ENCODE data around the gene SRRM1. TPM values are rescaled to one million over a fixed set of nuclear protein-coding genes. Genes with fewer than 3 reads are reported as not detected.
A peak's percentile ranks its signal among the peaks of the same experiment; 100 is the strongest.
"Not testable (repeated sequence)": the region's sequence is repeated elsewhere in the genome, so short reads cannot be mapped to it uniquely, and the experiment has no call there.

The SRRM1 gene
- total RNA-seq, 4 donors from 2014 or later, result 61.6 to 87.6 (median 63.6) TPM

DNA sequence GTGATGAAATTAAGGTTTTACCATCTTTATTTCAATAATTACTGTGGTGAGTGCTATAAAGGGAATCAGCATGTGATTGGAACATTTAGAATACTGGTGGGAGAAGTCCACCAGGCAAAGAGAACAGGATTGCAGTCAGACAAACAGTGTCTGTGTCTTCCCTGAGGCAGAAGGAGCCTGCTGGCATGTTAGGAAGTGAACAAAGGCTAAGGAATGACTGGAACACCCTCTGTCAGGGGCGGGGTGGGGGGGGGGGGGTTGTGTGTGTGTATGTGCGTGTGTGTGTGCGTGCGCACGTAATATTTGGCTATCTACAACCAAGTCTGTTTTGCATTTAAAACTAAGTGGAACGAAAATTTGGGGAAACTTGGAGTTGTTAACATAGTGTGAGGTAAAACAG is 30.2 kb downstream of the SRRM1 start:
- H3K36me3 ChIP-seq, result peaks cover 64 to 75% (median 70%) of the 10 kb centered on the region in 4 donors

DNA sequence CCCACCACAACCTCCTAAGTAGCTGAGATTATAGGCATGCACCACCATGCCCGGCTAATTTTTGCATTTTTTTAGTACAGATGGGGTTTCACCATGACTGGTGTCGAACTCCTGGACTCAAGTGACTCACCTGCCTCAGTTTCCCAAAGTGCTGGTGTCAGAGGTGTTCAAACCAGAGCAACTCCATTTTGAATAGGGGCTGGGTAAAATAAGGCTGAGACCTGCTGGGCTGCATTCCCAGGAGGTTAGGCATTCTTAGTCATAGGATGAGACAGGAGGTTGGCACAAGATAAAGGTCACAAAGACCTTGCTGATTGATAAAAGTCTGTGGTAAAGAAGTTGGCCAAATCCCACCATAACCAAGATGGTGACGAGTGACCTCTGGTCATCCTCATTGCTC is 35.3 kb downstream of the SRRM1 start:
- H3K4me3 ChIP-seq; H3K4me1 ChIP-seq; H3K27me3 ChIP-seq; H3K9me3 ChIP-seq; intact Hi-C loops (cut with DNase I); H3K27ac ChIP-seq (replicated peaks in 1 of 4); DNase-seq (ENCODE audit: extremely low spot score): not testable (repeated sequence)
- peaks cover 16 to 25% (median 21%) of the 10 kb centered on the region in 4 donors for H3K36me3 ChIP-seq
- 95% methylated on average over 3 of the region's 3 CpGs for WGBS

More for the DNA sequence above, 30.2 kb downstream of the SRRM1 start:
- no peaks in the 10 kb centered on the region for H3K9me3 ChIP-seq
- TF ChIP-seq POLR2A (IDR thresholded peaks at IDR 0.05; ENCODE audit: low read depth), result no peak
- TF ChIP-seq POLR2AphosphoS5 (IDR thresholded peaks at IDR 0.05), result no peak
- TF ChIP-seq, protein P1, sequence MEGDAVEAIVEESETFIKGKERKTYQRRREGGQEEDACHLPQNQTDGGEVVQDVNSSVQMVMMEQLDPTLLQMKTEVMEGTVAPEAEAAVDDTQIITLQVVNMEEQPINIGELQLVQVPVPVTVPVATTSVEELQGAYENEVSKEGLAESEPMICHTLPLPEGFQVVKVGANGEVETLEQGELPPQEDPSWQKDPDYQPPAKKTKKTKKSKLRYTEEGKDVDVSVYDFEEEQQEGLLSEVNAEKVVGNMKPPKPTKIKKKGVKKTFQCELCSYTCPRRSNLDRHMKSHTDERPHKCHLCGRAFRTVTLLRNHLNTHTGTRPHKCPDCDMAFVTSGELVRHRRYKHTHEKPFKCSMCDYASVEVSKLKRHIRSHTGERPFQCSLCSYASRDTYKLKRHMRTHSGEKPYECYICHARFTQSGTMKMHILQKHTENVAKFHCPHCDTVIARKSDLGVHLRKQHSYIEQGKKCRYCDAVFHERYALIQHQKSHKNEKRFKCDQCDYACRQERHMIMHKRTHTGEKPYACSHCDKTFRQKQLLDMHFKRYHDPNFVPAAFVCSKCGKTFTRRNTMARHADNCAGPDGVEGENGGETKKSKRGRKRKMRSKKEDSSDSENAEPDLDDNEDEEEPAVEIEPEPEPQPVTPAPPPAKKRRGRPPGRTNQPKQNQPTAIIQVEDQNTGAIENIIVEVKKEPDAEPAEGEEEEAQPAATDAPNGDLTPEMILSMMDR (IDR thresholded peaks at IDR 0.05), result no peak
- TF ChIP-seq EP300 (IDR thresholded peaks at IDR 0.05), result no peak
- H3K27ac ChIP-seq (replicated peaks in 1 of 4), result no peak overlapping the region
- H3K4me3 ChIP-seq, result no peak overlapping the region
- H3K4me1 ChIP-seq, result no peaks in the 10 kb centered on the region
- DNase-seq (ENCODE audit: extremely low spot score), result no peak
- no peaks in the 10 kb centered on the region for H3K27me3 ChIP-seq
- intact Hi-C loops (cut with DNase I), result no loop called here
- 91% methylated on average over 6 of the region's 6 CpGs for WGBS

DNA sequence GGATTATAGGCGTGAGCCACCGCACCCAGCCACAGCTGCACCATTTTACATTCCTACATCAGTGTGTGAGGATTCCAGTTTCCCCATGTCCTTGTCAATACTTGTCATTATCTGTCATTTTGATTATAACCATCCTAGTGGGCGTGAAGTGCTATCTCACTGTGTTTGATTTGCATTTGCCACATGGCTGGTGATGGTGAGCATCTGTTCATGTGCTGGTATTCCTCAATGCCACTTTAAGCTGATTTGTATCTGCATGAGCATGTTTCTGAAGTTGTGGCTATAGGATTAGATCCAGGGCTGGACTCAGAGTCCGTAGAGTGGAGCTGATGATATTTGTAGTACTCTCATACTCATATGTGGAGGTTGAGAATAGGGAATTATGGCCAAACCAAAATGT is 36.6 kb downstream of the SRRM1 start:
- intact Hi-C loops (cut with DNase I), result no loop called here
- no peak overlapping the region for H3K27ac ChIP-seq (replicated peaks in 1 of 4)
- no peak for DNase-seq (ENCODE audit: extremely low spot score)
- no peaks in the 10 kb centered on the region for H3K27me3 ChIP-seq
- TF ChIP-seq, protein P1 (IDR thresholded peaks at IDR 0.05), result no peak
- no peak for TF ChIP-seq POLR2AphosphoS5 (IDR thresholded peaks at IDR 0.05)
- TF ChIP-seq POLR2A (IDR thresholded peaks at IDR 0.05; ENCODE audit: low read depth), result no peak
- no peak for TF ChIP-seq EP300 (IDR thresholded peaks at IDR 0.05)
- H3K4me3 ChIP-seq, result no peak overlapping the region
- H3K36me3 ChIP-seq, result peaks cover 3 to 12% (median 8%) of the 10 kb centered on the region in 4 donors
- H3K9me3 ChIP-seq, result no peaks in the 10 kb centered on the region
- WGBS, result 93% methylated on average over 4 of the region's 4 CpGs
- peaks cover 0 to 9% (median 8%) of the 10 kb centered on the region in 4 donors for H3K4me1 ChIP-seq

DNA sequence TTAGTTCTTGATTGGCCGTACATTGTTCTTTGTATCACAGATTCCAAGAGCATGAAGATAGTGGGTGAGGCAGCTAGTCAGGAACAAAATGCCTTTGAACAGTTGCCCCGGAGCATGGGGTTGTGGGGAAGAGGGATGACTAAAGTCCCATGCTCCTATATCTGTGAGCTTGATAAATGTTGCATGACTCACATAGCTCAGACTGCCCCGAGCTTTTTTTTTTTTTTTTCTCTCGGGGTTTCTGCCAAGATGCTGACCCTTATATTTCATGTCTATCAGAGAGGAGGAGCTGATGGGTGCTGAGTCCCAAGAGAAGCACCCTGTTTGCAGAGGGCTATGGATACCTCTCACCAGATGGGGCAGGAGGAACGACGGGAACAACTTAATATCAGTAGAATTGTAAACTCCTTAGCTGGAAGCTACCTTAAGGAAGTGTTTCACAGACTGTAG is 40.6 kb downstream of the SRRM1 start:
- 28% methylated on average over 6 of the region's 6 CpGs for WGBS
- no peak for DNase-seq (ENCODE audit: extremely low spot score)
- Histone ChIP-seq H3K9me3 (no peaks in the 10 kb centered on the region), H3K4me1 (peaks cover 0 to 16% (median 13%) of the 10 kb centered on the region in 4 donors), H3K27ac (replicated peaks in 1 of 4) (no peak overlapping the region), H3K36me3 (no peaks in the 10 kb centered on the region), H3K27me3 (no peaks in the 10 kb centered on the region), H3K4me3 (no peak overlapping the region)
- intact Hi-C loops (cut with DNase I), result no loop called here
- TF ChIP-seq POLR2AphosphoS5 (IDR thresholded peaks at IDR 0.05), result peak in 1 of 2 donors; percentile 13
- TF ChIP-seq, protein P1 (IDR thresholded peaks at IDR 0.05), result no peak

DNA sequence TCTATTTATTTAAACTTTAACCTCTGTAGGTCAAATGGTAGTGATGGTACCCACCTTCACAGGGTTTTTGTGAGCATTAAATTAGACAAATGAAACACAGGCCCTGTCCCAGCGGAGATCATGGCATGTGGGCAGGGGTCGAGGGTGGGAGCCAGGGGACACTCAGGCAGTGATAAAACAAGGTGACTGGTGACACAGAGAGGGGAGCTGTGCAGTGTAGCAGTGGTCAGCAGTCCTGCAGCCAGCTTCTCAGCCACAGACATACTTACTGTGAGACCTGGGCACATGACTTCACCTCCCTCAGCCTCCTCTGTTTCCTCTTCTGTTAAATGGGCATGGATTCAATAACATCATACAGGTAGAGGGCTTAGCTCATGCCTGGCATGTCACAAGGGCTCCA is 44.9 kb downstream of the SRRM1 start:
- intact Hi-C loops (cut with DNase I), result loop anchor here (2.0 kb wide), 2 partner anchors 57 to 143 kb away; partner anchors contain the start of gene CLIC4
- 94% methylated on average over 2 of the region's 2 CpGs for WGBS
- no peak overlapping the region for H3K27ac ChIP-seq (replicated peaks in 1 of 4)

More for the DNA sequence above, 44.9 kb downstream of the SRRM1 start:
- no peak overlapping the region for H3K4me3 ChIP-seq
- H3K27me3 ChIP-seq, result no peaks in the 10 kb centered on the region
- no peak for DNase-seq (ENCODE audit: extremely low spot score)
- H3K36me3 ChIP-seq, result no peaks in the 10 kb centered on the region
- H3K4me1 ChIP-seq, result peaks cover 7 to 22% (median 21%) of the 10 kb centered on the region in 4 donors
- TF ChIP-seq, protein P1 (IDR thresholded peaks at IDR 0.05), result no peak
- no peak for TF ChIP-seq POLR2AphosphoS5 (IDR thresholded peaks at IDR 0.05)
- no peak for TF ChIP-seq POLR2A (IDR thresholded peaks at IDR 0.05; ENCODE audit: low read depth)
- TF ChIP-seq EP300 (IDR thresholded peaks at IDR 0.05), result no peak
- no peaks in the 10 kb centered on the region for H3K9me3 ChIP-seq

Measured in esophagus muscularis mucosa (tissue), 4 donors.